HUES6 (cell line): Measurements from ENCODE around the gene TMEM79.

Experiments
- H3K27ac ChIP-seq: 2 replicates; pipeline ENCODE4 v1.7.0; 2013; ENCODE audit warnings: low read depth, mild to moderate bottlenecking, low read length, inconsistent platforms
- H3K27me3 ChIP-seq: 2 replicates; pipeline ENCODE4 v1.6.1; 2013; ENCODE audit warnings: low read length; ENCODE audit not compliant: control insufficient read depth, insufficient read depth
- H3K36me3 ChIP-seq: 2 replicates; pipeline ENCODE4 v1.6.1; 2013; ENCODE audit warnings: low read length; ENCODE audit not compliant: control insufficient read depth, insufficient read depth
- H3K4me1 ChIP-seq: 2 replicates; pipeline ENCODE4 v1.6.1; 2013; ENCODE audit warnings: low read length; ENCODE audit not compliant: control insufficient read depth, insufficient read depth
- H3K4me3 ChIP-seq: 2 replicates; pipeline ENCODE4 v1.5.1; 2013; ENCODE audit warnings: low read depth, low read length
- H3K9ac ChIP-seq: one replicate; pipeline ENCODE4 v1.6.1; 2013; ENCODE audit warnings: mild to moderate bottlenecking, low read length
- H3K9me3 ChIP-seq: 2 replicates; pipeline ENCODE4 v1.6.1; 2013; ENCODE audit warnings: low read depth, low read length; ENCODE audit not compliant: control insufficient read depth, insufficient read depth

TMEM79 gene, protein sequence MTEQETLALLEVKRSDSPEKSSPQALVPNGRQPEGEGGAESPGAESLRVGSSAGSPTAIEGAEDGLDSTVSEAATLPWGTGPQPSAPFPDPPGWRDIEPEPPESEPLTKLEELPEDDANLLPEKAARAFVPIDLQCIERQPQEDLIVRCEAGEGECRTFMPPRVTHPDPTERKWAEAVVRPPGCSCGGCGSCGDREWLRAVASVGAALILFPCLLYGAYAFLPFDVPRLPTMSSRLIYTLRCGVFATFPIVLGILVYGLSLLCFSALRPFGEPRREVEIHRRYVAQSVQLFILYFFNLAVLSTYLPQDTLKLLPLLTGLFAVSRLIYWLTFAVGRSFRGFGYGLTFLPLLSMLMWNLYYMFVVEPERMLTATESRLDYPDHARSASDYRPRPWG

DNA sequence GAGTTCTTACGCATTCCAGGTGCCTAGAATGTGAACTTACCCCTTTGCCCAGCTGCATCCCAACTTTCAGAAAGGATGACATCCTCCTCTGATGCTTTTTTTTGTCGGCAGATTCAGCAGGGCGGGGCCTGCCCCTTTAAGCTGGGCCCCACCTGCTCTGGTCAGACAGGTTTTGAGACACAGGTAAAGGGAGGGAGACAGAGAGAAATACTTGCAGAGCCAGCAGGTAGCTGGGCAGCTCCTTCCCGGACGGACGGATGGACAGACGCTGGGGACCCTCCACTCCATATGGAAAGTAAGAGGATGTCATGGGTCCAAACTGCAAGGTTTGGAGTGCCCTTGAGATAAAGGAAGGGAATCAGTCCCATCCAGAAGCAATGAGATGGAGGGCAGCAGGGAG is at the start of gene TMEM79:
TMEM79 (plus strand) TSS at position 214 of the 400 bp plus-strand sequence. CDS start 902 bp downstream, outside the sequence.
- no peak within 1 kb of the TSS for H3K27ac ChIP-seq
- H3K9ac ChIP-seq, result peak within 1 kb of the TSS; percentile 87
- peaks cover 10% of the 10 kb centered on the region for H3K36me3 ChIP-seq
- H3K27me3 ChIP-seq, result no peaks in the 10 kb centered on the region
- 0 out of 2 replicates have a peak, but pooled peaks cover 14% of the 10 kb centered on the region for H3K4me1 ChIP-seq
- no peaks in the 10 kb centered on the region for H3K9me3 ChIP-seq
- H3K4me3 ChIP-seq, result peak within 1 kb of the TSS; percentile 65

DNA sequence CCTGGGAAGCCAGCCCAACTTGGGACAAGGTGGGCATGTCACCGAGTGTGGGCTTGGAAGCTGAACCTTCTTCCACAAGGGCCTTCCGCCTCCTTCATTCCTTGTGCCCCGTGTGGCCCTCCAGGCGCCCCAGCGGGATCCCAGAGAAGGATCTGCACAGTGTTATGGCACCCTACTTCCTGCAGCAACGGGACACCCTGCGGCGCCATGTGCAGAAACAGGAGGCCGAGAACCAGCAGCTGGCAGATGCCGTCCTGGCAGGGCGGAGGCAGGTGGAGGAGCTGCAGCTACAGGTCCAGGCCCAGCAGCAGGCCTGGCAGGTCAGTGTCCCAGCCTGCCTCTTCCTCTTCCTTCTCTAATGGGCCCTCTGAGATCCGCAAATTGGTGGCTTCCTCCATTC is 48.0 kb upstream of the TMEM79 start:
- Histone ChIP-seq H3K27me3 (no peaks in the 10 kb centered on the region), H3K9ac (no peak overlapping the region), H3K27ac (no peak overlapping the region), H3K36me3 (peaks cover 58% of the 10 kb centered on the region), H3K9me3 (no peaks in the 10 kb centered on the region), H3K4me3 (no peak overlapping the region), H3K4me1 (peaks cover 7% of the 10 kb centered on the region; the same call in 1 of the 2 replicates)

DNA sequence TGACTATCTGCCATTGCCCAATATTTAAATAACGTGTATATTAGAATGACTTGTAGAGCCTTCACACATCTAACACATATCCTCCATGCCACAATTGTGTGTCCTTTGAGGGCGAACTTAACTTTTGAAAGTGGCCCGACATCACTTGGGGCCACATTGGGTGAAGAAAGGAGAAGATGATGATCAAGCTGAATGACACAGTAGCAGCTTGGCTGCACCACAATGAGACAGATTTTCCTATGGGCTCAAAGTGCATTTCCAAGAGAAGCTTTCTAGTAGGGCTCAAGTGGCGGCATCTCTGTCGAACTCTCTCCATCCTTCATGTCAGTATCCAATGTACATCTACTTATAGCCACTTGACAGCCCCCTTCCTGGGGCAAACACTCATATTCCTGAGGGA is 45.9 kb upstream of the TMEM79 start:
- H3K36me3 ChIP-seq, result peaks cover 61% of the 10 kb centered on the region
- no peak overlapping the region for H3K4me3 ChIP-seq
- 0 out of 2 replicates have a peak, but pooled peaks cover 3% of the 10 kb centered on the region for H3K4me1 ChIP-seq
- H3K9me3 ChIP-seq, result no peaks in the 10 kb centered on the region
- no peaks in the 10 kb centered on the region for H3K27me3 ChIP-seq
- H3K9ac ChIP-seq, result no peak overlapping the region
- no peak overlapping the region for H3K27ac ChIP-seq

DNA sequence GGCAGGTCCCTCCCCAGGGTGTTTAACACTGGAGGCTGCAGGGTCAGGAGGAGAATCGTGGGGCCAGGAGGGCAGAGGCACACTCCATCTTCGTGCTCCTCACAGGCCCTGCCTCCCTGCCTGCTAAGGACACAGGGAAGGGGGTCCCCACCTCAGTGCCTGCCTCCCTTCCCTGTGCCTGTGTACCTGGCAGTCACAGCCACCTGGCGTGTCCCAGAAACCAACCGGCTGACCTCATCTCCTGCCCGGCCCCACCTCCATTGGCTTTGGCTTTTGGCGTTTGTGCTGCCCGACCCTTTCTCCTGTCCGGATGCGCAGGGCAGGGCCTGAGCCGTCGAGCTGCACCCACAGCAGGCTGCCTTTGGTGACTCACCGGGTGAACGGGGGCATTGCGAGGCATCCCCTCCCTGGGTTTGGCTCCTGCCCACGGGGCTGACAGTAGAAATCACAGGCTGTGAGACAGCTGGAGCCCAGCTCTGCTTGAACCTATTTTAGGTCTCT is 42.8 kb upstream of the TMEM79 start:
- H3K27me3 ChIP-seq, result no peaks in the 10 kb centered on the region
- H3K9me3 ChIP-seq, result no peaks in the 10 kb centered on the region
- no peak overlapping the region for H3K4me3 ChIP-seq
- H3K27ac ChIP-seq, result no peak overlapping the region
- no peak overlapping the region for H3K9ac ChIP-seq
- peaks cover 3% of the 10 kb centered on the region; the same call in 1 of the 2 replicates for H3K4me1 ChIP-seq
- peaks cover 44% of the 10 kb centered on the region for H3K36me3 ChIP-seq

DNA sequence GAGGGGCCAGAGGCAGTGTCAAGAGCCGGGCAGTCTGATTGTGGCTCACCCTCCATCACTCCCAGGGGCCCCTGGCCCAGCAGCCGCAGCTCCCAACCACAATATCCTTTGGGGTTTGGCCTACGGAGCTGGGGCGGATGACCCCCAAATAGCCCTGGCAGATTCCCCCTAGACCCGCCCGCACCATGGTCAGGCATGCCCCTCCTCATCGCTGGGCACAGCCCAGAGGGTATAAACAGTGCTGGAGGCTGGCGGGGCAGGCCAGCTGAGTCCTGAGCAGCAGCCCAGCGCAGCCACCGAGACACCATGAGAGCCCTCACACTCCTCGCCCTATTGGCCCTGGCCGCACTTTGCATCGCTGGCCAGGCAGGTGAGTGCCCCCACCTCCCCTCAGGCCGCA is 42.2 kb upstream of the TMEM79 start, which contains the start of gene BGLAP:
BGLAP (plus strand) TSS at position 259 of the 400 bp plus-strand sequence; CDS start at position 307, 48 bp downstream.
- H3K36me3 ChIP-seq, result peaks cover 39% of the 10 kb centered on the region
- no peak within 1 kb of the TSS for H3K27ac ChIP-seq
- peaks cover 9% of the 10 kb centered on the region for H3K4me1 ChIP-seq
- no peak within 1 kb of the TSS for H3K9ac ChIP-seq
- H3K27me3 ChIP-seq, result no peaks in the 10 kb centered on the region
- no peak within 1 kb of the TSS for H3K4me3 ChIP-seq
- H3K9me3 ChIP-seq, result no peaks in the 10 kb centered on the region

DNA sequence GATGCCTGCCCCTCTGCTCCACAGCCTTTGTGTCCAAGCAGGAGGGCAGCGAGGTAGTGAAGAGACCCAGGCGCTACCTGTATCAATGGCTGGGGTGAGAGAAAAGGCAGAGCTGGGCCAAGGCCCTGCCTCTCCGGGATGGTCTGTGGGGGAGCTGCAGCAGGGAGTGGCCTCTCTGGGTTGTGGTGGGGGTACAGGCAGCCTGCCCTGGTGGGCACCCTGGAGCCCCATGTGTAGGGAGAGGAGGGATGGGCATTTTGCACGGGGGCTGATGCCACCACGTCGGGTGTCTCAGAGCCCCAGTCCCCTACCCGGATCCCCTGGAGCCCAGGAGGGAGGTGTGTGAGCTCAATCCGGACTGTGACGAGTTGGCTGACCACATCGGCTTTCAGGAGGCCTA is 41.4 kb upstream of the TMEM79 start:
- peaks cover 35% of the 10 kb centered on the region for H3K36me3 ChIP-seq
- no peaks in the 10 kb centered on the region for H3K27me3 ChIP-seq
- no peak overlapping the region for H3K27ac ChIP-seq
- H3K9me3 ChIP-seq, result no peaks in the 10 kb centered on the region
- peaks cover 17% of the 10 kb centered on the region for H3K4me1 ChIP-seq
- H3K9ac ChIP-seq, result no peak overlapping the region
- no peak overlapping the region for H3K4me3 ChIP-seq

DNA sequence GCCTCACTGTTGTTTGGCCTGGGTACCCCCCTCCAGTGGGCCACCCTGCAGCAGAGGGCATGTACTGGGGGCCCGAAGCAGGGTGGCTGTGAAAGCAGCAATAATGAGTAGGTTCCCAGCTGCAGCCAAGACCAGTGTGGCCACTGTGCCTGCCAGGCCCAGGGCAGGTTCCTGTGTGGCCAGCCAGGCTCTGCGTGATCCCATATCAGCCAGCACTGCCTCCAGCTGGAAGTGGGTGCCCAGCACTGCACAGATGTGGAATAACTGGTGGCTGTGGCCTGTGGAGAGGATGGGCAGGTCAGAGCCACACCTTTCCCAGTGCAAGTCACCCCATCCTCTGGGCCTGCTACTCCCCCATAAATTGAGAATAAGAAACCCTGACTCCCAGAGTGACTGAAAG is 40.0 kb upstream of the TMEM79 start:
- H3K27me3 ChIP-seq, result no peaks in the 10 kb centered on the region
- peaks cover 21% of the 10 kb centered on the region for H3K4me1 ChIP-seq
- H3K27ac ChIP-seq, result no peak overlapping the region
- no peak overlapping the region for H3K4me3 ChIP-seq
- H3K9me3 ChIP-seq, result no peaks in the 10 kb centered on the region
- H3K9ac ChIP-seq, result no peak overlapping the region
- peaks cover 25% of the 10 kb centered on the region for H3K36me3 ChIP-seq

DNA sequence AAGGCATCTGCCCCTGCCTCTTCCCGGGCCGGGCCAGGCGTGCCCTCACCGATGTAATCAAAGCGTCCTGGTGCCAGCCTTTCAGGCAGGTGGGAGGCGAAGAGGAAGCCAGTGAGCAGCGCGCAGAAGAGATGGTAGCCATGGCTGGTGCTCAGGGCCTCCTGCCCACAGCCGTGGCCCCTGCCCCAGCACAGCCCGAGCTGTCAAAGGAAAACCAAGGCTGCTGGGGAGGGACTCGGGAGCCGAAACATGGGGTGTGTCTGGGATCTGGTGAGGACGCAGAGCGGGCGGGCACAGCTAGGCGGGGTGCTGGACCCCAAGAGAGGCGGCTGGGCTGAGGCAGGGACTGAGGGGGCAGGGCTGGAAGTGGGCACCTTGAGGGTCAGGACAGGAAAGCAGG is 39.4 kb upstream of the TMEM79 start:
- H3K36me3 ChIP-seq, result peaks cover 25% of the 10 kb centered on the region
- no peaks in the 10 kb centered on the region for H3K9me3 ChIP-seq
- H3K27me3 ChIP-seq, result no peaks in the 10 kb centered on the region
- H3K4me3 ChIP-seq, result no peak overlapping the region
- H3K9ac ChIP-seq, result no peak overlapping the region
- peaks cover 21% of the 10 kb centered on the region for H3K4me1 ChIP-seq
- H3K27ac ChIP-seq, result no peak overlapping the region

DNA sequence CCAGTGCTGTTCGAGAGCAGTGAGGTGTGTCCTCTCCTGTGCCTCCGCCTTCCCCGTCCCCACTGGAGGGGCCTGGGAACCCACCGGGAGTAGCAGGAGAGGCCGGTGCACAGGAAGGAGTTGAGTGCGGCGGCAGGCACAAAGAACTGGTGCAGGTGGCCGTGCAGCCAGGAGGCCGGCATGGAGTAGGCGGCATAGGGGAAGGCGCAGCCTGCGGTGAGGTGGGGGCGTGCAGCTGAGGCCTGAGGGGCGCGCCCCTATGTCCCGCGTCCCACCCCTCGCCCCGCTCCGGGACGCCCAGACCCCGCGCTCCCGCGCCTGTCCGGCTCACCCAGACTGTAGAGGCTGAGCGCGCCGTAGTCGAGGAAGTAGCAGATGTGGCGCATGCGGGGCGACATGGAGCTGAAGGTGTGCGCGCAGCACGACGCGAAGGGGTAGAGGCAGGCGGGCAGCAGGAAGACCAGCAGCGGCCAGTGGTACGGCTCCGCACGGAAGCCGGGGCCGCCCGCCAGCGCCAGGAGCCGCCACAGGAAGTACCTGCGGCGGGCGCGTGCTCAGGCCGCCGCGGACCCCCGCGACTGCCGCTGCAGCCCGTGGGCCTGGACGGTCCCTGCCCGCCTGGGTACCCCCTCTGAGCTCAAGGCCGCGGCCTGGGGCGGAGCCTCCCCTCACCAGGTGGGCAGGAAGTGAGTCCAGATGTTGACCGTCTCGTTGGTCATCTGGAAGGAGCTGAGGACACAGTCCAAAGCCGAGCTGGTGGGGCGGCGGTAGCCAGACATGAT is 38.5 kb upstream of the TMEM79 start:
- H3K27me3 ChIP-seq, result no peaks in the 10 kb centered on the region
- peaks cover 21% of the 10 kb centered on the region for H3K4me1 ChIP-seq
- peaks cover 30% of the 10 kb centered on the region for H3K36me3 ChIP-seq
- no peak overlapping the region for H3K9ac ChIP-seq
- H3K4me3 ChIP-seq, result peak overlapping the region; percentile 30; the same call in 1 of the 2 replicates
- H3K27ac ChIP-seq, result no peak overlapping the region
- no peaks in the 10 kb centered on the region for H3K9me3 ChIP-seq

DNA sequence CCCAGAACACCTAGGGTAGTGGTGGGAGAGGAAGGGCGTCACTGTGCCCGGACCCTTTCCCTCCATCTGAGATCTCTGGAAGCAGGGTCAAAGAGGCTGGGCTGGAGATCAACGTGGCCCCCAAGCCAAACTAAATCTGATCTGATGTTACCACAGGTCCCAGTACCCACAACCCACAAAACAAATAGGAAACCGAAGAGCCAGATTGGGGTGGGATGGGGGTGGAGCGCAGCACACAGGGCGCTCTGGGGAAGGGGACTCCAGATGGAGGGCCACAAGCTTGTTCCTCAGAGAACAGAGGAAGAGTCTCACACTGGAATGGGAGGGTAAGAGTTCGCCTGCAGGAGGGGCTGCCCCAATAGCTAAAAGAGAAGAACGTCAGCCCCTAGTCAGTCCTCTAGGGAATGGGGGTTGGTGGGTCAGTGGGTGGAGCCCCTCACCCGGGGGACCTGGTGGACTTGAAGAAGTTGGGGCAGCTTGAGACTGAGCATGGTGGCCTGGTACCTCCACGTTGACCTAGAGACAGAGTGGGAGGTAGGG is 37.8 kb upstream of the TMEM79 start:
- Histone ChIP-seq H3K9ac (no peak overlapping the region), H3K4me1 (peaks cover 19% of the 10 kb centered on the region), H3K27ac (no peak overlapping the region), H3K36me3 (peaks cover 33% of the 10 kb centered on the region), H3K4me3 (no peak overlapping the region), H3K9me3 (no peaks in the 10 kb centered on the region), H3K27me3 (no peaks in the 10 kb centered on the region)
